CD4-positive, alpha-beta memory T cell (primary cell): Measurements from ENCODE around the gene SPATA22. TPM values are rescaled to one million over a fixed set of nuclear protein-coding genes. Genes with fewer than 3 reads are reported as not detected.
"Not testable (repeated sequence)": the region's sequence is repeated elsewhere in the genome, so short reads cannot be mapped to it uniquely, and the experiment has no call there.

Experiments
- CTCF ChIA-PET: fragments of 350-600 bp; sonication (Branson Sonifier 250); formaldehyde crosslinking; loops from one replicate; lab custom pipeline; 2021; ENCODE audit warnings: inconsistent platforms; ENCODE audit not compliant: partially characterized antibody; lab: Charles Lee
- POLR2A ChIA-PET: fragments of 350-600 bp; sonication (Branson Sonifier 250); formaldehyde crosslinking; loops from one replicate; lab custom pipeline; 2021; ENCODE audit not compliant: partially characterized antibody; lab: Charles Lee
- DNase-seq, 5 donors: peaks; one replicate each; pipeline versions ENCODE4 v3.0.0 to v3.0.0-alpha.2; 2020 to 2022; ENCODE audit warnings: mixed read lengths in 1 of 5
- H3K27ac ChIP-seq: one replicate; pipeline ENCODE4 v1.7.0; 2013; ENCODE audit warnings: low read depth, low read length
- H3K27me3 ChIP-seq: 2 replicates; pipeline ENCODE4 v1.7.0; 2013; ENCODE audit warnings: mild to moderate bottlenecking, low read length, moderate library complexity; ENCODE audit not compliant: insufficient read depth
- H3K36me3 ChIP-seq: 2 replicates; pipeline ENCODE4 v1.7.0; 2013; ENCODE audit warnings: mild to moderate bottlenecking, low read length, moderate library complexity; ENCODE audit not compliant: insufficient read depth
- H3K4me1 ChIP-seq: 2 replicates; pipeline ENCODE4 v1.7.0; 2013; ENCODE audit warnings: mild to moderate bottlenecking, low read length, moderate library complexity; ENCODE audit not compliant: insufficient read depth
- H3K4me3 ChIP-seq, 2 donors: one replicate each; pipeline ENCODE4 v1.7.0; 2013; ENCODE audit warnings: low read length in 2 of 2, mild to moderate bottlenecking in 1 of 2
- H3K9me3 ChIP-seq, 2 donors: one replicate each; pipeline ENCODE4 v1.7.0; 2013; ENCODE audit warnings: low read length in 2 of 2, control low read depth in 1 of 2; ENCODE audit not compliant: control insufficient read depth in 1 of 2
- H3K27ac Mint-ChIP-seq, 7 donors: one replicate each; pipeline ENCODE4 v1.8.0; 2020 to 2021; ENCODE audit warnings: mixed read lengths in 7 of 7, mild to moderate bottlenecking in 6 of 7, inconsistent platforms in 3 of 7, moderate library complexity in 3 of 7
- H3K27me3 Mint-ChIP-seq, 2 donors: one replicate each; pipeline ENCODE4 v1.8.0; 2020 to 2021; ENCODE audit warnings: mixed read lengths in 2 of 2
- H3K36me3 Mint-ChIP-seq, 2 donors: one replicate each; pipeline ENCODE4 v1.8.0; 2020 to 2021; ENCODE audit warnings: mixed read lengths in 2 of 2, inconsistent platforms in 1 of 2, mild to moderate bottlenecking in 1 of 2
- H3K4me1 Mint-ChIP-seq, 4 donors: one replicate each; pipeline ENCODE4 v1.8.0; 2020 to 2021; ENCODE audit warnings: mixed read lengths in 4 of 4, mild to moderate bottlenecking in 1 of 4
- H3K4me3 Mint-ChIP-seq, 8 donors: one replicate each; pipeline ENCODE4 v1.8.0; 2020 to 2021; ENCODE audit warnings: mixed read lengths in 8 of 8, mild to moderate bottlenecking in 7 of 8, moderate library complexity in 6 of 8, inconsistent platforms in 3 of 8
- H3K9me3 Mint-ChIP-seq, 8 donors: one replicate each; pipeline ENCODE4 v1.8.0; 2020 to 2021; ENCODE audit warnings: mixed read lengths in 8 of 8, mild to moderate bottlenecking in 5 of 8, inconsistent platforms in 3 of 8, moderate library complexity in 1 of 8
- intact Hi-C: fragments of 100-400 bp; cut with micrococcal nuclease; formaldehyde crosslinking; loops from one replicate; pipeline ENCODE4 v1.15.1; 2023
- polyA plus RNA-seq, 2 donors: library from polyadenylated mRNA; unstranded; fragments of 300-500 nt; fragmentation: Illumina TruSeq; gene quantifications; one replicate each; pipeline ENCODE4 v1.2.3, GENCODE V29; 2021
- total RNA-seq, 2 experiments: library from RNA; stranded (reverse); gene quantifications; one replicate each; pipeline ENCODE4 v1.2.3, GENCODE V29; 2021

Gene SPATA22
- total and polyA plus RNA-seq, 4 experiments from 2014 or later, result 0.42 TPM; not detected in 3

- H3K27me3 Mint-ChIP-seq, result peaks cover 3 to 6% of the 10 kb centered on the region in 2 donors
Observed at GRCh38 chr17:3472137-3472536, 518 bp upstream of the SPATA22 start.

GRCh38 chr17:3469529-3469928 is 2.1 kb downstream of the SPATA22 start:
- H3K27me3 Mint-ChIP-seq, result peaks cover 4 to 6% of the 10 kb centered on the region in 2 donors

More at GRCh38 chr17:3472137-3472536, 518 bp upstream of the SPATA22 start:
- Histone ChIP-seq H3K27me3 (no peaks in the 10 kb centered on the region), H3K4me1 (no peaks in the 10 kb centered on the region), H3K27ac (no peak overlapping the region), H3K36me3 (no peaks in the 10 kb centered on the region), H3K4me3 (no peak overlapping the region), H3K9me3 (no peaks in the 10 kb centered on the region)
- Mint-ChIP-seq H3K36me3 (no peaks in the 10 kb centered on the region), H3K27ac (no peak overlapping the region), H3K4me1 (peaks cover 0 to 7% (median 3%) of the 10 kb centered on the region in 4 donors), H3K4me3 (no peak overlapping the region), H3K9me3 (no peaks in the 10 kb centered on the region)
- intact Hi-C loops, result no loop called here
- ChIA-PET CTCF (no interaction called here), POLR2A (no interaction called here)
- DNase-seq, result no peak

GRCh38 chr17:3466355-3466754 is 5.3 kb downstream of the SPATA22 start:
- H3K27ac Mint-ChIP-seq, H3K4me3 ChIP-seq, H3K9me3 ChIP-seq, POLR2A ChIA-PET, H3K4me3 Mint-ChIP-seq, H3K36me3 ChIP-seq, H3K9me3 Mint-ChIP-seq, H3K27me3 ChIP-seq, H3K4me1 Mint-ChIP-seq, H3K36me3 Mint-ChIP-seq, H3K4me1 ChIP-seq, H3K27me3 Mint-ChIP-seq, CTCF ChIA-PET, intact Hi-C loops, H3K27ac ChIP-seq, DNase-seq: not testable (repeated sequence)

More at GRCh38 chr17:3469529-3469928, 2.1 kb downstream of the SPATA22 start:
- H3K27ac ChIP-seq, result no peak overlapping the region
- no peaks in the 10 kb centered on the region for H3K36me3 Mint-ChIP-seq
- no peak overlapping the region for H3K4me3 Mint-ChIP-seq
- no peaks in the 10 kb centered on the region for H3K4me1 Mint-ChIP-seq
- no peaks in the 10 kb centered on the region for H3K36me3 ChIP-seq
- no peak overlapping the region for H3K4me3 ChIP-seq
- intact Hi-C loops, result no loop called here
- no peaks in the 10 kb centered on the region for H3K27me3 ChIP-seq
- no peaks in the 10 kb centered on the region for H3K9me3 Mint-ChIP-seq
- ChIA-PET POLR2A (no interaction called here), CTCF (no interaction called here)
- no peaks in the 10 kb centered on the region for H3K4me1 ChIP-seq
- no peak for DNase-seq
- no peak overlapping the region for H3K27ac Mint-ChIP-seq
- H3K9me3 ChIP-seq, result no peaks in the 10 kb centered on the region

GRCh38 chr17:3448059-3448665 is 23.5 kb downstream of the SPATA22 start:
- Mint-ChIP-seq H3K4me1 (no peaks in the 10 kb centered on the region), H3K4me3 (no peak overlapping the region), H3K36me3 (no peaks in the 10 kb centered on the region), H3K27ac (no peak overlapping the region), H3K9me3 (peaks cover 0 to 2% (median 0%) of the 10 kb centered on the region in 8 donors), H3K27me3 (peaks cover 9 to 14% of the 10 kb centered on the region in 2 donors)
- Histone ChIP-seq H3K27ac (no peak overlapping the region), H3K4me3 (no peak overlapping the region), H3K27me3 (no peaks in the 10 kb centered on the region), H3K36me3 (no peaks in the 10 kb centered on the region), H3K9me3 (no peaks in the 10 kb centered on the region), H3K4me1 (no peaks in the 10 kb centered on the region)
- DNase-seq, result no peak
- ChIA-PET CTCF (no interaction called here), POLR2A (no interaction called here)
- intact Hi-C loops, result no loop called here

- no peak for DNase-seq
- H3K9me3 Mint-ChIP-seq, result peaks cover 0 to 1% (median 0%) of the 10 kb centered on the region in 8 donors
Observed at GRCh38 chr17:3447625-3448024, 24.0 kb downstream of the SPATA22 start.

GRCh38 chr17:3440451-3440850 is 31.2 kb downstream of the SPATA22 start:
- peaks cover 12 to 23% of the 10 kb centered on the region in 2 donors for H3K27me3 Mint-ChIP-seq
- ChIA-PET POLR2A (no interaction called here), CTCF (no interaction called here)
- H3K27me3 ChIP-seq, result peaks cover 3% of the 10 kb centered on the region
- no peak for DNase-seq
- H3K4me3 ChIP-seq, result no peak overlapping the region
- H3K9me3 ChIP-seq, result no peaks in the 10 kb centered on the region
- no peak overlapping the region for H3K4me3 Mint-ChIP-seq
- H3K4me1 ChIP-seq, result no peaks in the 10 kb centered on the region
- no peaks in the 10 kb centered on the region for H3K36me3 ChIP-seq
- no peaks in the 10 kb centered on the region for H3K4me1 Mint-ChIP-seq
- no peak overlapping the region for H3K27ac Mint-ChIP-seq
- intact Hi-C loops, result no loop called here
- no peaks in the 10 kb centered on the region for H3K36me3 Mint-ChIP-seq
- H3K9me3 Mint-ChIP-seq, result no peaks in the 10 kb centered on the region
- H3K27ac ChIP-seq, result no peak overlapping the region

More at GRCh38 chr17:3447625-3448024, 24.0 kb downstream of the SPATA22 start:
- intact Hi-C loops, result no loop called here
- H3K27ac Mint-ChIP-seq, result no peak overlapping the region
- CTCF ChIA-PET, result no interaction called here
- Histone ChIP-seq H3K4me3 (no peak overlapping the region), H3K36me3 (no peaks in the 10 kb centered on the region), H3K27ac (no peak overlapping the region), H3K27me3 (no peaks in the 10 kb centered on the region), H3K9me3 (no peaks in the 10 kb centered on the region), H3K4me1 (no peaks in the 10 kb centered on the region)
- POLR2A ChIA-PET, result no interaction called here
- no peaks in the 10 kb centered on the region for H3K4me1 Mint-ChIP-seq
- H3K36me3 Mint-ChIP-seq, result no peaks in the 10 kb centered on the region
- peaks cover 8 to 10% of the 10 kb centered on the region in 2 donors for H3K27me3 Mint-ChIP-seq
- no peak overlapping the region for H3K4me3 Mint-ChIP-seq

- Histone ChIP-seq H3K27ac (no peak overlapping the region), H3K4me3 (no peak overlapping the region), H3K9me3 (no peaks in the 10 kb centered on the region), H3K27me3 (peaks cover 3% of the 10 kb centered on the region), H3K36me3 (no peaks in the 10 kb centered on the region), H3K4me1 (no peaks in the 10 kb centered on the region)
- H3K27me3 Mint-ChIP-seq, result peaks cover 12 to 19% of the 10 kb centered on the region in 2 donors
- POLR2A ChIA-PET, result no interaction called here
- H3K9me3 Mint-ChIP-seq, result no peaks in the 10 kb centered on the region
- intact Hi-C loops, result no loop called here
- CTCF ChIA-PET, result no interaction called here
- no peak overlapping the region for H3K27ac Mint-ChIP-seq
- DNase-seq, result no peak
- H3K4me3 Mint-ChIP-seq, result no peak overlapping the region
- no peaks in the 10 kb centered on the region for H3K36me3 Mint-ChIP-seq
- no peaks in the 10 kb centered on the region for H3K4me1 Mint-ChIP-seq
Observed at GRCh38 chr17:3438368-3438767, 33.3 kb downstream of the SPATA22 start.
